Ectodermal cell (in vitro differentiated cells): Measurements from ENCODE around the gene UBE2L6.
A peak's percentile ranks its signal among the peaks of the same experiment; 100 is the strongest.
"Not testable (repeated sequence)": the region's sequence is repeated elsewhere in the genome, so short reads cannot be mapped to it uniquely, and the experiment has no call there.

Source experiments
- H3K27ac ChIP-seq: 2 replicates; pipeline ENCODE4 v1.7.0; 2013; ENCODE audit warnings: mild to moderate bottlenecking, low read depth, low read length; ENCODE audit not compliant: insufficient read depth, poor library complexity, severe bottlenecking
- H3K27me3 ChIP-seq: 2 replicates; pipeline ENCODE4 v1.7.0; 2013; ENCODE audit warnings: mild to moderate bottlenecking, low read length; ENCODE audit not compliant: insufficient read depth, control insufficient read depth, poor library complexity, severe bottlenecking
- H3K36me3 ChIP-seq: one replicate; pipeline ENCODE4 v1.7.0; 2013; ENCODE audit warnings: low read length; ENCODE audit not compliant: control insufficient read depth, insufficient read depth
- H3K4me1 ChIP-seq: one replicate; pipeline ENCODE4 v1.7.0; 2013; ENCODE audit warnings: low read length; ENCODE audit not compliant: control insufficient read depth, insufficient read depth
- H3K4me3 ChIP-seq: 2 replicates; pipeline ENCODE4 v1.7.0; 2013; ENCODE audit warnings: low read depth, low read length, control low read depth; ENCODE audit not compliant: insufficient read depth
- H3K9me3 ChIP-seq: 2 replicates; pipeline ENCODE4 v1.7.0; 2013; ENCODE audit warnings: mild to moderate bottlenecking, low read length, moderate library complexity; ENCODE audit not compliant: control insufficient read depth
- WGBS, 2 experiments: methylation state at CpG; one replicate each; pipeline ENCODE4 v1.1.7; 2013; ENCODE audit warnings: missing lambda C conversion rate in 2 of 2; 5-methylcytosine and 5-hydroxymethylcytosine counted together

UBE2L6 gene

GRCh38 chr11:57534449-57534848 lies 33.0 kb downstream of the UBE2L6 start:
- H3K27me3 ChIP-seq, H3K9me3 ChIP-seq, H3K36me3 ChIP-seq, H3K4me3 ChIP-seq, H3K27ac ChIP-seq: not testable (repeated sequence)
- WGBS, 2 experiments, result 94% methylated on average over 6 to 7 of the region's 7 CpGs
- H3K4me1 ChIP-seq, result peaks cover 22% of the 10 kb centered on the region

GRCh38 chr11:57530596-57531507 lies 36.6 kb downstream of the UBE2L6 start, which contains the start of gene TIMM10:
Gene TIMM10 (minus strand): TSS chr11:57530754. CDS start chr11:57530189, 565 bp downstream.
- WGBS, 2 experiments, result 1% methylated on average over 49 of the region's 49 CpGs
- Histone ChIP-seq H3K4me1 (peaks cover 5% of the 10 kb centered on the region), H3K9me3 (no peaks in the 10 kb centered on the region), H3K27me3 (peaks cover 3% of the 10 kb centered on the region), H3K27ac (no peak within 1 kb of the TSS), H3K36me3 (no peaks in the 10 kb centered on the region), H3K4me3 (peak within 1 kb of the TSS; percentile 62)

- Histone ChIP-seq H3K36me3 (no peaks in the 10 kb centered on the region), H3K27ac (no peak overlapping the region), H3K4me1 (peaks cover 5% of the 10 kb centered on the region), H3K27me3 (peaks cover 3% of the 10 kb centered on the region), H3K4me3 (peak overlapping the region; percentile 62), H3K9me3 (no peaks in the 10 kb centered on the region)
- 2 to 3% methylated on average over 17 of the region's 17 CpGs for WGBS, 2 experiments
These were observed 37.3 kb downstream of the UBE2L6 start for GRCh38 chr11:57530215-57530595.

DNA sequence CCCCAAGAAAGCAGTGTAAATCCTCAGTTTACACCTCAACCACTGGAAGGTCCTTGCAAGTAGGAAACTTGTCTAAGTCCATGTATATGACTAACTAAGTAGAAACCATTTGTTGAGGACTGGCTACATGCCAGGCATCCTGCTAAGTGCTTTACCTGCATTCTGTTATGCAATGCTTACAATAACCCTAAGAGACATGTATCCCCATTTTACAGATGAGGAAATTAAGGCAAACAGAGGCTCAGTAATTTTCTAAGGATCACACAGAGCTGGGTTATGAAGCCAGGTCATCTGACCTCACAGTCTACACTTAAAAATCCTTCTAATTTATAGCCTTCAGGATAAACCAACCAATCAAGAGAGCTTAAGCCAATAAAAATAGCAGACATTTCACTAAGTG lies 38.5 kb downstream of the UBE2L6 start:
- Histone ChIP-seq H3K4me3 (no peak overlapping the region), H3K27me3 (peaks cover 3% of the 10 kb centered on the region), H3K4me1 (peaks cover 5% of the 10 kb centered on the region), H3K36me3 (no peaks in the 10 kb centered on the region), H3K9me3 (no peaks in the 10 kb centered on the region), H3K27ac (no peak overlapping the region)

DNA sequence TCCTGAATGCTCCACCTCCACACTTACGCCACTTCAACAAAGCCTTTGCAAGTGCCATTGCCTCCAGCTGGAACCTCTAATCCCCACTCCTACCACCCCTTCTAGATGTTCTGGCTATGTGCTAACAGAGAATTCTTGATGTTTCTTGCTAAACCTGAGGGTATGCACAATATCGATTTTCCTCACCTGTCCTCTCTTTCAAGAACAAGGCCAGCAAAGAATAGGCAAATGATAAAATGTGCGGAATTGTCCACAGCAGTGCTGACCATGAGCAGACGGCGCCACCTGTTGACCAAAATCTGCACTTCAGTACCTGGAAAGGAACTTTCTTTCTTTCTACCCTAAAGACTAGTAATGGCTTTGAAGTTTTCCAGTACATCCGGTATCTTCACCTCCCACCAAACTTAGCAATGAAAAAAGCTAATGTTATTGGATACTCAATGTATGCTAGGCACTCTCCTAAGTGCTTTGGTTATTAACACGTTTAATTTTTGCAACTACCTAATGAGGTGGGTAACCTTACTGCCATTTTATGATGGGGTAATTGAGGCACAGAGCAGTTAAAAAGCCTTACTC lies 40.3 kb downstream of the UBE2L6 start:
- 24 to 34% methylated on average over 7 of the region's 7 CpGs for WGBS, 2 experiments
- Histone ChIP-seq H3K27ac (no peak overlapping the region), H3K4me3 (no peak overlapping the region), H3K27me3 (peaks cover 3% of the 10 kb centered on the region), H3K36me3 (no peaks in the 10 kb centered on the region), H3K4me1 (peaks cover 5% of the 10 kb centered on the region), H3K9me3 (no peaks in the 10 kb centered on the region)

DNA sequence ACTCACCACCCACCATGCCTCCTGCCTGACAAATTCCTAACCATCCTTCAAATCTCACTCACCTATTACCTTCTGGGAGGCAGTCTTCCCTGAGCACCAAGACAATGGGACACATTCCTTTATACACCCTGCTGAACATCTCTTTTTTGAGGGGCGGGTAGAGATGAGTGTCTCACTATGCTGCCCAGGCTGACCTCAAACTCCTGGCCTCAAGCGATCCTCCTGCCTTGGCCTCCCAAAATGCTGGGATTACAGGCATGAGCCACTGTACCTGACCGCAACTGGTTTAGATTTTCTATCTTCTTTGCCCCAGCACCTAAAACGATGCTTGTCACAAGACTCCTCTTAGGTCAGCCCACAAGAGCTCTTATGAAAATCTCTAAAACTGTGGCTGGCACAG lies 44.1 kb downstream of the UBE2L6 start:
- Histone ChIP-seq H3K36me3 (no peaks in the 10 kb centered on the region), H3K9me3 (no peaks in the 10 kb centered on the region), H3K4me3 (no peak overlapping the region), H3K4me1 (no peaks in the 10 kb centered on the region), H3K27ac (no peak overlapping the region), H3K27me3 (no peaks in the 10 kb centered on the region)
- 90 to 94% methylated on average over 4 of the region's 4 CpGs for WGBS, 2 experiments

- Histone ChIP-seq H3K36me3 (no peaks in the 10 kb centered on the region), H3K27ac (no peak overlapping the region), H3K4me3 (no peak overlapping the region), H3K9me3 (no peaks in the 10 kb centered on the region), H3K4me1 (no peaks in the 10 kb centered on the region), H3K27me3 (peaks cover 19% of the 10 kb centered on the region)
- 96 to 97% methylated on average over 1 to 2 of the region's 2 CpGs for WGBS, 2 experiments
These were observed 46.4 kb downstream of the UBE2L6 start for GRCh38 chr11:57521116-57521515.

GRCh38 chr11:57516061-57516443 lies 51.4 kb downstream of the UBE2L6 start:
- Histone ChIP-seq H3K27me3 (peaks cover 58% of the 10 kb centered on the region), H3K9me3 (no peaks in the 10 kb centered on the region), H3K4me1 (peaks cover 12% of the 10 kb centered on the region), H3K4me3 (peak overlapping the region; percentile 43), H3K36me3 (no peaks in the 10 kb centered on the region), H3K27ac (no peak overlapping the region)
- WGBS, 2 experiments, result 13 to 17% methylated on average over 5 of the region's 5 CpGs

GRCh38 chr11:57515332-57516060 lies 52.0 kb downstream of the UBE2L6 start, which contains the start of gene SLC43A1:
Gene SLC43A1 (minus strand): TSS chr11:57515702. CDS start chr11:57514111, 1,591 bp downstream.
- Histone ChIP-seq H3K27me3 (peaks cover 58% of the 10 kb centered on the region), H3K27ac (no peak within 1 kb of the TSS)

More at GRCh38 chr11:57515332-57516060, 52.0 kb downstream of the UBE2L6 start, which contains the start of gene SLC43A1:
- no peaks in the 10 kb centered on the region for H3K36me3 ChIP-seq
- H3K4me3 ChIP-seq, result peak within 1 kb of the TSS; percentile 43
- H3K9me3 ChIP-seq, result no peaks in the 10 kb centered on the region
- 0% methylated on average over 66 of the region's 66 CpGs for WGBS, 2 experiments
- peaks cover 12% of the 10 kb centered on the region for H3K4me1 ChIP-seq
